ENCODE results near the gene NAALADL1. TPM values are rescaled to one million over a fixed set of nuclear protein-coding genes. Genes with fewer than 3 reads are reported as not detected.

The NAALADL1 gene, protein sequence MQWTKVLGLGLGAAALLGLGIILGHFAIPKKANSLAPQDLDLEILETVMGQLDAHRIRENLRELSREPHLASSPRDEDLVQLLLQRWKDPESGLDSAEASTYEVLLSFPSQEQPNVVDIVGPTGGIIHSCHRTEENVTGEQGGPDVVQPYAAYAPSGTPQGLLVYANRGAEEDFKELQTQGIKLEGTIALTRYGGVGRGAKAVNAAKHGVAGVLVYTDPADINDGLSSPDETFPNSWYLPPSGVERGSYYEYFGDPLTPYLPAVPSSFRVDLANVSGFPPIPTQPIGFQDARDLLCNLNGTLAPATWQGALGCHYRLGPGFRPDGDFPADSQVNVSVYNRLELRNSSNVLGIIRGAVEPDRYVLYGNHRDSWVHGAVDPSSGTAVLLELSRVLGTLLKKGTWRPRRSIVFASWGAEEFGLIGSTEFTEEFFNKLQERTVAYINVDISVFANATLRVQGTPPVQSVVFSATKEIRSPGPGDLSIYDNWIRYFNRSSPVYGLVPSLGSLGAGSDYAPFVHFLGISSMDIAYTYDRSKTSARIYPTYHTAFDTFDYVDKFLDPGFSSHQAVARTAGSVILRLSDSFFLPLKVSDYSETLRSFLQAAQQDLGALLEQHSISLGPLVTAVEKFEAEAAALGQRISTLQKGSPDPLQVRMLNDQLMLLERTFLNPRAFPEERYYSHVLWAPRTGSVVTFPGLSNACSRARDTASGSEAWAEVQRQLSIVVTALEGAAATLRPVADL
- polyA plus RNA-seq (2013, experiment 1 of 2; ENCODE audit: insufficient read length), result 6.1 TPM
- polyA plus RNA-seq (2013, experiment 2 of 2; ENCODE audit: insufficient read length), result 8.4 TPM

DNA sequence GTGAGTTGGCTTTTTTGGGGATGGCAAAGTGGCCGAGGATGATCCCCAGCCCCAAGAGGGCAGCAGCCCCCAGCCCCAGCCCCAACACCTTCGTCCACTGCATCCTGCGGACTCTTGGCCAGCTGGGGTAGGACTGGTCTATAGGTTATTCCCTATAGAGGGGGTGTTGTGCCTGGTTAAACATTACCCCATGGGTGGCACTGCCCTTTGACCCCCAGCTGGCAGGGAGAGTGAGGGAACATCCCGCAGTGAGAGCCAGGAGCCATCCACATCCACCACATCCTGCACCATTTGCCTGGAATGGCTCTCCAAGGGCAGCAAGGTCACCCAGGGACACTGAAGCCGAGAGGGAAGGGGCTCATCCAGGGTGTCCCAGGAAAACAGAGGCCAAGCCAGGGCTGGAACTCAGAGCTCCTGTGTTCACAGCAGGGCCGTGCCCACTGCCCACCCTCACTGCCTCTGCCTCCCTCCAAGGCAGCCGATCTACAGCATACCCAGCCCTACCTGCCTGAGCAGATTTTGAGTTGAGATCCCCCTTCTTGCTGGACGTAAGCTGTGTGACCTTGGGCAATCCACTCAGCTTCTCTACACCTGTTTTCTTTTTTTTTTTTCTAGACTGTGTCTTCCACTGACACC, at the start of gene NAALADL1:
NAALADL1 (minus strand) TSS at position 135 of the 636 bp plus-strand sequence; CDS start at position 103, 32 bp downstream.
- DNase-seq, result no peak

DNA sequence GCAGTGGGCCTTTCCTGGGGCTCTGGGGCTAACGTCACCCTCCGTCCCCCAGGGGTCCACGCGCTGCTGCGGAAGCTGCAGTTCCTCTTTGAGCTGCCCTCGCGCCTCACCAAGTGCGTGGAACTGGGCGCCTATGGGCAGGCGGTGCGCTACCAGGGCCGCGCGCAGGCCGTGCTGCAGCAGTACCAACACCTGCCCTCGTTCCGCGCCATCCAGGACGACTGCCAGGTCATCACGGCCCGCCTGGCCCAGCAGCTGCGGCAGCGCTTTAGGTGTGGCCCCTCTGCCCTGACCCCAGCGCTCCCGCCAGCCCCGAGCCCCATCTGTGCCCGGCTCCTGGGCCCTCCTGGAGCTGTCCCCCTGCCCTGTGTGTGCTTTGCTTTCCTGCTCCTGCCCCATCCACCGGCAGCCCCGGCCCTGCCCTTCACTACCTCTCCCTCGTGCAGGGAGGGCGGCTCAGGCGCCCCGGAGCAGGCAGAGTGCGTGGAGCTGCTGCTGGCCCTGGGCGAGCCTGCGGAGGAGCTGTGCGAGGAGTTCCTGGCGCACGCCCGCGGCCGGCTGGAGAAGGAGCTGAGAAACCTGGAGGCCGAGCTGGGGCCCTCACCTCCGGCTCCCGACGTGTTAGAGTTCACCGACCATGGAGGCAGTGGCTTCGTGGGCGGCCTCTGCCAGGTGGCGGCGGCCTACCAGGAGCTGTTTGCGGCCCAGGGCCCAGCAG, 49.6 kb upstream of the NAALADL1 start:
- DNase-seq, result no peak

DNA sequence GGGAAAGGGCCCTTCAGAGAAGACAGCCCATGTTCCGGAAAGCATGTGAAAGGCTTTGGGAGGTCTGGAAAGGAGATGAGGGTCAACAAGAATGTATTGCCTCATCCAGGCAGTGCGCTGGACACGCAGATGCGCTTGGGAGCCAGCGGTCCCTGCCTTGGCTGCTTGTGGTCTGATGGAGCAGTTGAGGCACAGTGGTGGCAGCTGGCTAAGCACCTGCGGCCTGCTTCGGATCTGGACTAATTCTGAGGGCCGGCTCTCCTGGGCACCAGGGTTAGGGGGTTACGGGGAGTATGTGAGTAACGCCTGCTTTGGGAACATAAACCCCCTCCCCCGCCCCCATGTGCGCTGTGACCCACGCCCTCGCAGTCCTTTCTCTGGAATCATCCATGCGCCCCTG, 48.7 kb upstream of the NAALADL1 start:
- no peak for DNase-seq

DNA sequence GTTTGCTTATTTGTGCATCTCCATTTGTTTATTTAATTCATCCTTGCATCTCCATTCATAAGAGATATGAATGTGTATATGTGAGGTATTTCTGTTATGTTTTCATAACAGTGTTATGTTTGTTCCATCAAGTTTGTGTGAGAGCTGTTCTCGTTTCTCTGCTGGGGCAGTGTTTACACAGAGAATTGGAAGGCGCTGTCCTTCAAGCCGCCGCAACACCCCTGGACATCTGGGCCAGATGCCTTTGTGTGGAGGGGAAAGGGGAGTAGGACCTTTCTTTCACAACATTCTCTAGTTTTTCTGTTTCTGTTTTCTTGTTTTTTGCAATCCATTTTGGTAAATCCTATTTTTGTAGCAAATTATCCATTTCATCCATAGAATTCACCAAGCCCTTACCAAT, 46.3 kb upstream of the NAALADL1 start:
- no peak for DNase-seq

GRCh38 chr11:65103476-65103875, 45.1 kb upstream of the NAALADL1 start:
- DNase-seq, result no peak

- DNase-seq, result peak; percentile 64
These were observed 44.1 kb upstream of the NAALADL1 start for GRCh38 chr11:65102142-65103095.

DNA sequence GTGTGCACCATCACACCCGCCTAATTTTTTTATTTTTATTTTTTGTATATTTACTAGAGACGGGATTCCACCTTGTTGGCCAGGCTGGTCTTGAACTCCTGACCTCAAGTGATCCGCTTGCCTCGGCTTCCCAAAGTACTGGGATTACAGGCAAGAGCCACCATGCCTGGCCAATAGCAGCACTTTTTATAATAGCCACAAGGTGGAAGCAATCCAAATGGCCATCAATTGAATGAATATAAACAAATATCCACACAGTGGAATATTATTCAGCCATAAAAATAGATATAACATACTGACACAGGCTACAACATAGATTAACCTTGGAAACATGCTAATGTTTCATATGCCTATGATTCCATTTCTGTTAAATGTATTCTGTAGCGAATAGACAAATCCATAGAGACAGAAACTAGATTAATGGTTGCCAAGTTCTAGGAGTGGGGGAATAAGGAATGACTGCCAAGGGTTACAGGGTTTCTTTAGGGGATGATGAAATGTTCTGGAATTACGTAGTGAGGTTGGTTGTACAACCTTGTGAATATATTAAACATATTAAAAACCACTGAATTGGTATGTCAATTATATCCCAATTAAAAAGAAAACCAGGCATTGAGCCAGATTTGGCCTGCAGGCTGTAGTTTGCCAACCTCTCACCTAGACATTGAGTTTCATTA, 42.5 kb upstream of the NAALADL1 start:
- no peak for DNase-seq

GRCh38 chr11:65096926-65097325, 38.6 kb upstream of the NAALADL1 start:
- DNase-seq, result no peak

DNA sequence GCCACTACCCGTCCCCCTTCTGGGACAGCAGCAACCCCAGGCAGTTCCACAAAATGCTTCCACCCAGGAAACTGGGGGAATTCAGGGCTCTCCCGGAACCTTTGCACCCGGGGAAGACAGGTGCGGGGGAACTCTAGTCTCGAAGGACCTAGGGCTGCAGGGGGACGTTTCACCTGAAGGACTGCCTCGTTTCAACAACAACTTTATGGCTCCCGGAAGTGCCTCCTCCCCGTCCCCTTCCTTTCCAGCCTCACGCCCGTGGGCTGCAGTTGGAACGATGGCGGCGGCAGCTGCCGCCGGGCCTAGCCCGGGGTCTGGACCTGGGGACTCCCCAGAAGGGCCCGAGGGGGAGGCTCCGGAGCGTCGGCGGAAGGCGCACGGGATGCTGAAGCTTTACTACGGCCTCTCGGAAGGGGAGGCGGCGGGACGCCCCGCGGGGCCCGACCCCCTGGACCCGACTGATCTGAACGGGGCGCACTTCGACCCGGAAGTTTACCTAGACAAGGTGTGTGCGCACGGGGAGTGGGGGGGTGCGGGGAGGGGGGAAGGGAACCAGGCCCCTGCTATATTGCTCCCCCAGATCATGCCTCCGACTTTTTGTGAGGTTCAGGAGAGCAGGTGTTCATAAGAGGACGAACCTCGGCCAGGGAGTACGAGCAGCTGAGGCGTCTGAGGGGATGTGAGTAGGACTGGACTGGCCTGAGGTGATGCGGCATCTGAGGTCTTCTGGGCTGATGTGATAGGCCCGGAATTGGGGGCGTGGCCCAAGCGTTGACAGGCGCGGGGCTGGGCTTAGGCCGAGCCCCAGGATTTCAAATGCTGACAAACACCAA, 37.8 kb upstream of the NAALADL1 start, which contains the start of gene VPS51:
VPS51 (plus strand) TSS at position 241 of the 833 bp plus-strand sequence; CDS start at position 278, 37 bp downstream.
- DNase-seq, result peak; percentile 88

DNA sequence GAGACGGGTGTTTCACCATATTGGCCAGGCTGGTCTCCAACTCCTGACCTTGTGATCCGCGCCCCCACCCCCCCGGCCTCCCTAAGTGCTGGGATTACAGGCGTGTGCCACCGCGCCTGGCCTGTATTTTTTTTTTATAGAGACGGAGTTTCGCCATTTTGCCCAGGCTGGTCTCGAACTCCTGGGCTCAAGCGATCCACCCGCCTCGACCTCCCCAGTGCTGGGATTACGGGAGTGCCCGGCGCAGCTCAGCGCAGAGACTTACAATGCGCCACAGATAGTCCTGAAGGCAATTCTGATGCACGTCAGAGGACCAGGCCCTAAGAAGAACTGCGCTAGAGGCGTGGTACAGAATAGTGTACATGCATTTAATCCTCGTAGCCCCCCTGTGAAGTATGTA, 37.1 kb upstream of the NAALADL1 start:
- DNase-seq, result no peak

DNA sequence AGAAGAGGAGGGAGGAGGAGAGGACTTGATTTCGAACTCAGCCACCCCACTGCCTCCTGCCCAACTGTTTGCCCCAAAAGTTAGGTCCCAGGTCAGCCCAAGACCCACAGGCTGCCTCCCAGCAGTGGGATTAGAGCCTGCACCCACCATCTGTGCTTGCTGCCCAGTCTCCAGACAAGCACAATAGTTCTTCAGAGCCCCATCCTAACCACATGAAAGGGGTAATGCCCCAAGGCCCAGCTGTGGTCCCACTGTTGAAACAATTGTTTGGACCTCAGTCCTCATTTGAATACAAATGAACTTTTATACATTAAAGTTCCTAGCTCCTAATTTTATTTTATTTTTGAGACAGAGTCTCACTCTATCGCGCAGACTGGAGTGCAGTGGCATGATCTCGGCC, 32.3 kb upstream of the NAALADL1 start:
- DNase-seq, result no peak

- DNase-seq, result no peak
These were observed 31.3 kb upstream of the NAALADL1 start for GRCh38 chr11:65089621-65090020.

- DNase-seq, result no peak
These were observed 29.5 kb upstream of the NAALADL1 start for GRCh38 chr11:65087827-65088226.

GRCh38 chr11:65087216-65087615, 28.9 kb upstream of the NAALADL1 start:
- DNase-seq, result no peak

GRCh38 chr11:65086809-65087208, 28.5 kb upstream of the NAALADL1 start:
- DNase-seq, result no peak

DNA sequence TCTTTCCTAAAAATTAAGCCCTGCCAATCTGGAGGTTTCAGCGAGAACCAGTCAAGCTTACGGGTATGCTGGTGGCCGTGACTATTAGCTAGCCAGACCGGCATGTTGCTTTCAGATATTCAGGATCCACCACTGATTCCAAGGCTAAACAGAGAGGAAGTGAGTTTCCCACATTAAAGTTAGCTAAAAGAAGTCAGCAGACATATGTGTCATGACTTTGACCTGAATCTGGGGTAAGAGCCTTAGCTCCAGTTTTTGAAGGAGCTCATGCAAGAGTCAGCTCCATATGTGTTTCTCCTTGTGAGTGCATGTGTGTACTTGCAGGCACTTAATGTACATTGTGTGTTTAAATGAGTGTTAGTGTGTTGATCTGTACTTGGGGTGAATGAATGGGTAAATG, 27.1 kb upstream of the NAALADL1 start:
- no peak for DNase-seq

DNA sequence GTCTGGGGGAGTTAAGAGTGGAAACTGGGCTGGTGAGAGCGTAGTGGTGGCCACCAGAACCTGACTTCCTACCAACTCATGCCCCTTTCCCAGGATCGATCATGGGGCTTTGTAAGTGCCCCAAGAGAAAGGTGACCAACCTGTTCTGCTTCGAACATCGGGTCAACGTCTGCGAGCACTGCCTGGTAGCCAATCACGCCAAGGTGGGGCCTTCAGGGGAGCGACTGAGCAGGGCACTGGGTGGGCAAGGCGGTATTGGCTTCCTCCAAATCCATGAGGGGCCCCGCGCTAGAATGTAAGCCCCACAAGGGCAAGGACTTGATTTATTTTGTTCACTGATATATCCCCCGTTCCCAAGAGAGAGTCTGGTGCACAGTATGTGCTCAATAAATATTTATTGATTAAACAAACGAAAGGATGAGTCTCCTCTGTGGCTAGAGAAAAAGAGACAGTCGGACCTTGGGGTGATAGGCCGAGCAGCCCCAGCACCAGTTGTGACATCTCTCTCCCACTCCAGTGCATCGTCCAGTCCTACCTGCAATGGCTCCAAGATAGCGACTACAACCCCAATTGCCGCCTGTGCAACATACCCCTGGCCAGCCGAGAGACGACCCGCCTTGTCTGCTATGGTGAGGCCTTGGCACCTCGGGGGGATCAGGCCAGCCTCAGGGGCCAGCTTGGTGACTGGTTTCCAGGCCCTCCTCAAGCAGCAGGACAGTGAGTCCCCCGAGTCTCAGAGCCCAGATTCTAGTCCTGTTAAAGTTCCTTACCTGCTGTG, 26.4 kb upstream of the NAALADL1 start:
- DNase-seq, result no peak

DNA sequence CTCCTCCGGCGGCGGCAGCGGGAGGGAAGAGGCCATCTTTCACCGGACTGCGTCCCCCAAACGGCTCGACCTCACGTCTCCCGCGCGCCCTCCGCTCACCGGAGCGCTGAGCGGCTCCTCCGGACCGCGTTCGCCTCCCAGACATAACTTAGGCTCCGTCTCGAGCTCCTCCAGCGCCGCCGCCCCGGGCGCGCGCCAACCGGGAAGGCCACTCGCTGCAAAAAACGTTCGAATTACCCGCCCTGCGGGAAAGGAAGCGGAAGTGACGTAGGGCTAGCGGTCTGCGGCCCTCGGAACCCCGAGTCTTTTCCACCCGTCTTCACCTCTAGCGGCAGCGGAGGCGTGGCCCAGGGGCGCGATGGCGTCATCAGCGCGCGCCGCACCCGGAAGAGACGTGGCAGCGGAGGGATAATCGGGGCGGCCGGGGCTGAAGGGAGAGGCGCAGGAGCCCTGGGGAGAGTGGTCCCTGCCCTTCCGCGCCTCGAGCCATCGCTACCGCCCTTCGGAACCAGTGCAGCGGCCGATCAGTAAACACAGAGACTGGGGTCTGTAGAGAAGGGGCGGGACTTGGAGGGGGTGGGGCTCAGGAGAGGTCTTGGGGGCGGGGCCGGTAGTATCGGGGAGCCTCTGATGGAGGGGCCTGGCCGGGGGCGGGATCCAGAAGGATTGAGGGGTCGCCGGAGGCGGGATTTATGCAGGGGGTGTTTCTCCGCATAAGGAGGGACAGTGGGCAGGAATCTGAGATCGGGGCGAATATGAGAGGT, 25.7 kb upstream of the NAALADL1 start, which contains the start of the genes CDCA5 and ZFPL1:
CDCA5 (minus strand) TSS at position 207 of the 764 bp plus-strand sequence; CDS start at position 145, 62 bp downstream.
ZFPL1 (plus strand) TSS at position 389 of the 764 bp plus-strand sequence. CDS start 477 bp downstream, outside the sequence.
- peak; percentile 95 for DNase-seq

Data from fibroblast of skin of back (primary cell).